HG03196 (cell line): ENCODE data around the gene AKT2.

Experiments
- ATAC-seq: cut with Tn5 transposase; IDR thresholded peaks from one replicate; pipeline ENCODE4 v1.9.1; 2021; ENCODE audit not compliant: unreplicated experiment

The AKT2 gene

GRCh38 chr19:40254714-40255418, 30.3 kb downstream of the AKT2 start:
- no peak for ATAC-seq

GRCh38 chr19:40253611-40254092, 31.5 kb downstream of the AKT2 start:
- ATAC-seq, result no peak

GRCh38 chr19:40252395-40252794, 32.8 kb downstream of the AKT2 start:
- ATAC-seq, result no peak

- ATAC-seq, result no peak
These were observed 33.2 kb downstream of the AKT2 start for GRCh38 chr19:40251991-40252390.

GRCh38 chr19:40251244-40251643, 33.9 kb downstream of the AKT2 start:
- no peak for ATAC-seq

- ATAC-seq, result no peak
These were observed 35.4 kb downstream of the AKT2 start for GRCh38 chr19:40249781-40250180.

- ATAC-seq, result no peak
These were observed 35.9 kb downstream of the AKT2 start for GRCh38 chr19:40249201-40249600.

GRCh38 chr19:40247735-40248262, 37.3 kb downstream of the AKT2 start:
- no peak for ATAC-seq

GRCh38 chr19:40247178-40247577, 38.0 kb downstream of the AKT2 start:
- ATAC-seq, result no peak

GRCh38 chr19:40246292-40247073, 38.7 kb downstream of the AKT2 start:
- no peak for ATAC-seq

GRCh38 chr19:40245506-40246128, 39.5 kb downstream of the AKT2 start:
- ATAC-seq, result no peak

GRCh38 chr19:40244579-40245317, 40.4 kb downstream of the AKT2 start:
- no peak for ATAC-seq

- no peak for ATAC-seq
These were observed 42.0 kb downstream of the AKT2 start for GRCh38 chr19:40243181-40243580.

GRCh38 chr19:40242480-40242879, 42.7 kb downstream of the AKT2 start:
- no peak for ATAC-seq

- no peak for ATAC-seq
These were observed 43.2 kb downstream of the AKT2 start for GRCh38 chr19:40241809-40242384.

- ATAC-seq, result no peak
These were observed 43.9 kb downstream of the AKT2 start for GRCh38 chr19:40241125-40241808.

- no peak for ATAC-seq
These were observed 44.8 kb downstream of the AKT2 start for GRCh38 chr19:40240332-40240731.

GRCh38 chr19:40239415-40240226, 45.5 kb downstream of the AKT2 start:
- ATAC-seq, result no peak

GRCh38 chr19:40238775-40239174, 46.4 kb downstream of the AKT2 start:
- ATAC-seq, result no peak
